HepG2 (cell line): ENCODE data around the gene PFDN2. TPM values are rescaled to one million over a fixed set of nuclear protein-coding genes. Genes with fewer than 3 reads are reported as not detected.

Source experiments
- ATAC-seq: fragments of 200-7000 bp; cut with Tn5 transposase; 3 replicates; pipeline ENCODE4 v1.9.1; 2020; ENCODE audit warnings: mild to moderate bottlenecking, moderate library complexity
- BruUV-seq: library from RNA; stranded (reverse); fragments of 400-500 nt; replicated peaks from 2 replicates; lab custom pipeline; 2021; lab: Mats Ljungman, UMichigan
- CTCF ChIA-PET: fragments of 300-600 bp; formaldehyde crosslinking; extraction: SDS; loops from one replicate; lab custom pipeline; 2021; ENCODE audit warnings: low total read pairs, inconsistent platforms, low intra/inter-chr PET ratio; lab: Yijun Ruan, JAX
- POLR2A ChIA-PET: fragments of 350-600 bp; sonication (Branson Sonifier 250); formaldehyde crosslinking; loops from one replicate; lab custom pipeline; 2020; ENCODE audit warnings: antibody characterized with exemption, inconsistent platforms; lab: Yijun Ruan, JAX
- DNase-seq: peaks from one replicate; pipeline ENCODE4 v3.0.0-alpha.2; 2015; ENCODE audit warnings: low spot score
- FAIRE-seq: peaks from 3 replicates; lab custom pipeline; 2011; peaks lifted over from hg19 to GRCh38; lab: Jason Lieb, UNC
- H2AFZ ChIP-seq: one replicate; pipeline ENCODE4 v1.6.1; 2011; ENCODE audit warnings: low read length, inconsistent platforms
- H3K27ac ChIP-seq: fragments of 300-600 bp; 3 replicates; pipeline ENCODE4 v1.8.0; 2011; ENCODE audit warnings: mixed run types, mild to moderate bottlenecking, mixed read lengths, low read length, inconsistent platforms; ENCODE audit not compliant: insufficient read depth; ENCODE audit errors: extremely low read length
- H3K27me3 ChIP-seq, 2 experiments: fragments of 200-600 bp in 1 of 2; 2 replicates in 1 of 2; 3 replicates in 1 of 2; pipeline versions ENCODE4 v1.6.0 to v1.8.0; 2011; ENCODE audit warnings: low read length in 2 of 2, mild to moderate bottlenecking in 2 of 2, moderate library complexity in 2 of 2, inconsistent platforms in 1 of 2; ENCODE audit not compliant: insufficient read depth in 2 of 2, control insufficient read depth in 1 of 2
- H3K36me3 ChIP-seq, 2 experiments: fragments of 200-600 bp in 1 of 2; replicated peaks in 1 of 2; 2 replicates in 1 of 2; 3 replicates in 1 of 2; pipeline versions ENCODE4 v1.5.1 to v1.8.0; 2011; ENCODE audit warnings: low read length in 2 of 2, inconsistent platforms in 1 of 2; ENCODE audit not compliant: insufficient read depth in 2 of 2, control insufficient read depth in 1 of 2
- H3K4me1 ChIP-seq: 2 replicates; pipeline ENCODE4 v1.5.1; 2012; ENCODE audit warnings: low read length, inconsistent platforms; ENCODE audit not compliant: insufficient read depth
- H3K4me2 ChIP-seq: 2 replicates; pipeline ENCODE4 v1.6.0; 2011; ENCODE audit warnings: low read depth, low read length, inconsistent platforms
- H3K4me3 ChIP-seq, 3 experiments: fragments of 200-600 bp in 1 of 3; sonication (generic), shearing (Covaris generic) in 1 of 3; replicated peaks in 1 of 3; 2 replicates each; pipeline ENCODE4 v1.5.1; 2011 to 2016; ENCODE audit warnings: low read length in 3 of 3, inconsistent platforms in 2 of 3, low read depth in 2 of 3, mild to moderate bottlenecking in 2 of 3, control low read depth in 1 of 3, mixed read lengths in 1 of 3; ENCODE audit not compliant: insufficient read depth in 1 of 3
- H3K79me2 ChIP-seq: one replicate; pipeline ENCODE4 v1.6.1; 2011; ENCODE audit warnings: low read length, inconsistent platforms; ENCODE audit not compliant: insufficient read depth
- H3K9ac ChIP-seq: 2 replicates; pipeline ENCODE4 v1.6.0; 2011; ENCODE audit warnings: mild to moderate bottlenecking, low read depth, low read length, inconsistent platforms; ENCODE audit not compliant: insufficient read depth
- H3K9me3 ChIP-seq: 2 replicates; pipeline ENCODE4 v1.5.1; 2012; ENCODE audit warnings: mild to moderate bottlenecking, low read length
- H4K20me1 ChIP-seq: 2 replicates; pipeline ENCODE4 v1.6.0; 2011; ENCODE audit warnings: inconsistent platforms, mild to moderate bottlenecking, low read length, moderate library complexity; ENCODE audit not compliant: insufficient read depth
- DPF2 ChIP-seq: sonication (generic); formaldehyde crosslinking; IDR thresholded peaks from 2 replicates; pipeline ENCODE4 v1.4.0; 2020; ENCODE audit warnings: mild to moderate bottlenecking, low read depth, missing genetic modification reagents, borderline replicate concordance
- FOXO1 ChIP-seq: sonication (generic); formaldehyde crosslinking; IDR thresholded peaks from 2 replicates; pipeline ENCODE4 v1.4.0; 2020; ENCODE audit warnings: missing genetic modification reagents
- HHEX ChIP-seq: IDR thresholded peaks from 2 replicates; pipeline ENCODE4 v1.6.1; 2016; ENCODE audit warnings: control low read depth
- KLF13 ChIP-seq: sonication (generic); formaldehyde crosslinking; IDR thresholded peaks from 2 replicates; pipeline ENCODE4 v1.4.0; 2020; ENCODE audit warnings: mild to moderate bottlenecking, missing genetic modification reagents
- PCBP2 ChIP-seq: fragments of 200-400 bp; formaldehyde crosslinking; optimal IDR thresholded peaks from 2 replicates; pipeline ENCODE3; 2018; ENCODE audit warnings: low read length, low read depth; ENCODE audit not compliant: poor library complexity, severe bottlenecking
- PHF8 ChIP-seq: sonication (generic); formaldehyde crosslinking; IDR thresholded peaks from 2 replicates; pipeline ENCODE4 v1.5.0; 2020; ENCODE audit warnings: missing genetic modification reagents
- STAG1 ChIP-seq: sonication (generic); formaldehyde crosslinking; IDR thresholded peaks from 2 replicates; pipeline ENCODE4 v1.4.0; 2020; ENCODE audit warnings: missing genetic modification reagents
- ZBTB37 ChIP-seq: sonication (generic); formaldehyde crosslinking; IDR thresholded peaks from 2 replicates; pipeline ENCODE4 v1.4.0; 2020; ENCODE audit warnings: mild to moderate bottlenecking, missing genetic modification reagents
- ZFP41 ChIP-seq: sonication (generic); formaldehyde crosslinking; IDR thresholded peaks from 2 replicates; pipeline ENCODE4 v1.4.0; 2020; ENCODE audit warnings: mild to moderate bottlenecking, missing genetic modification reagents, borderline replicate concordance
- ZNF138 ChIP-seq: sonication (generic); formaldehyde crosslinking; IDR thresholded peaks from 2 replicates; pipeline ENCODE4 v1.5.0; 2020; ENCODE audit warnings: mild to moderate bottlenecking, low read depth, missing genetic modification reagents
- ZNF432 ChIP-seq: sonication (generic); formaldehyde crosslinking; IDR thresholded peaks from 2 replicates; pipeline ENCODE4 v1.5.0; 2020; ENCODE audit warnings: missing genetic modification reagents, mild to moderate bottlenecking, borderline replicate concordance
- ZNF441 ChIP-seq: sonication (generic); formaldehyde crosslinking; IDR thresholded peaks from 2 replicates; pipeline ENCODE4 v1.7.0; 2021; ENCODE audit warnings: missing genetic modification reagents, borderline replicate concordance
- ZNF496 ChIP-seq: sonication (generic); formaldehyde crosslinking; IDR thresholded peaks from 2 replicates; pipeline ENCODE4 v1.8.1; 2023; ENCODE audit warnings: mild to moderate bottlenecking, moderate library complexity, missing genetic modification reagents; ENCODE audit not compliant: insufficient replicate concordance
- ZNF550 ChIP-seq: sonication (generic); formaldehyde crosslinking; IDR thresholded peaks from 2 replicates; pipeline ENCODE4 v1.4.0; 2020; ENCODE audit warnings: mild to moderate bottlenecking, missing genetic modification reagents, borderline replicate concordance
- ZNF629 ChIP-seq: sonication (generic); formaldehyde crosslinking; conservative IDR thresholded peaks from 2 replicates; pipeline ENCODE4 v1.5.0; 2020; ENCODE audit warnings: missing genetic modification reagents
- ZSCAN25 ChIP-seq: sonication (generic); formaldehyde crosslinking; IDR thresholded peaks from 2 replicates; pipeline ENCODE4 v1.8.0; 2022; ENCODE audit warnings: mild to moderate bottlenecking, missing genetic modification reagents
- WGBS: methylation state at CpG from one replicate; pipeline ENCODE4 v1.1.6; 2017; ENCODE audit warnings: low lambda C conversion rate; 5-methylcytosine and 5-hydroxymethylcytosine counted together
- in situ Hi-C: cut with HindIII; loops from 2 replicates; pipeline ENCODE4 v1.10.0; 2017; ENCODE audit warnings: low pct_unique_long_range_greater_than_20kb; ENCODE audit not compliant: extremely low pct_ligation_motif_present
- intact Hi-C: fragments of 100-400 bp; cut with micrococcal nuclease; formaldehyde crosslinking; loops from one replicate; pipeline ENCODE4 v1.10.0; 2022; ENCODE audit not compliant: unreplicated experiment
- polyA plus RNA-seq, 8 experiments: library from polyadenylated mRNA; depleted of rRNA in 3 of 8; stranded (reverse) in 7 of 8; unstranded in 1 of 8; fragments of >200 nt; fragmentation: Illumina TruSeq in 4 of 8; extraction: Trizol in 4 of 8; gene quantifications; 2 replicates each; pipeline versions ENCODE4 v1.2.1 to v1.2.3, GENCODE V29; 2011 to 2016; ENCODE audit warnings: low read depth in 4 of 8, missing spikeins in 1 of 8, mixed read lengths in 1 of 8; ENCODE audit not compliant: insufficient read depth in 1 of 8
- total RNA-seq, 5 experiments: library from RNA; depleted of rRNA; stranded (reverse); fragments of >200 nt; fragmentation: Illumina TruSeq; extraction: Trizol; gene quantifications; 2 replicates each; pipeline ENCODE4 v1.2.3, GENCODE V29; 2016; ENCODE audit warnings: low read depth in 1 of 5

Gene PFDN2
- total and polyA plus RNA-seq, 2 of the 13 experiments (the other 11 are each of a cell fraction or from before 2014, with no cell fraction given), result 62.6 to 63.6 TPM

GRCh38 chr1:161165742-161166668 is 48.2 kb upstream of the PFDN2 start, which contains the start of gene PPOX (continued):
- TF ChIP-seq ZSCAN25 (CRISPR knock-in tag) (peak; percentile 87), HHEX (CRISPR knock-in tag) (no peak), PCBP2 (no peak), STAG1 (peak; percentile 9; the same call in 1 of the 2 replicates), ZNF629 (no peak), ZNF138 (CRISPR knock-in tag) (0 out of 2 replicates have a peak, but pooled peaks have one; percentile 22), ZNF441 (CRISPR knock-in tag) (peak; percentile 12; the same call in 1 of the 2 replicates), ZNF496 (CRISPR knock-in tag) (no peak), ZNF550 (CRISPR knock-in tag) (no peak)

GRCh38 chr1:161164901-161165610 is 47.2 kb upstream of the PFDN2 start:
- ChIA-PET CTCF (no interaction called here), POLR2A (interaction anchor here (0.9 to 2.9 kb wide), 12 partner anchors 11 to 222 kb away, joined by 3 to 30 read pairs (median 6); partner anchors contain the start of genes APOA2, B4GALT3, DEDD and NDUFS2)
- Histone ChIP-seq H3K4me2 (peak overlapping the region; percentile 84), H3K79me2 (peaks cover 5% of the 10 kb centered on the region), H4K20me1 (no peaks in the 10 kb centered on the region), H3K27ac (peak overlapping the region; percentile 62), H3K4me1 (peaks cover 34% of the 10 kb centered on the region), H3K9me3 (no peaks in the 10 kb centered on the region), H3K9ac (peak overlapping the region; percentile 80; the same call in 1 of the 2 replicates), H3K36me3 (peaks cover 12 to 34% of the 10 kb centered on the region in 2 experiments; a peak in 4 of 5 replicates), H3K4me3 (peak overlapping the region; percentile 54 to 88 (median 55); a peak in 4 of 6 replicates), H3K27me3 (no peaks in the 10 kb centered on the region), H2AFZ (no peak overlapping the region)
- no peak for DNase-seq
- WGBS, result 72% methylated on average over 13 of the region's 14 CpGs
- in situ Hi-C loops, result no loop called here
- TF ChIP-seq FOXO1 (CRISPR knock-in tag) (no peak), ZFP41 (no peak), DPF2 (CRISPR knock-in tag) (no peak), ZBTB37 (no peak), PHF8 (CRISPR knock-in tag) (no peak), ZNF432 (CRISPR knock-in tag) (no peak), KLF13 (CRISPR knock-in tag) (no peak)
- no peak for ATAC-seq
- BruUV-seq, result no TSS peak
- FAIRE-seq, result no peak
- intact Hi-C loops, result no loop called here
